Measurements from ENCODE around the gene TMPRSS4.
A peak's percentile ranks its signal among the peaks of the same experiment; 100 is the strongest.

Gene TMPRSS4

DNA sequence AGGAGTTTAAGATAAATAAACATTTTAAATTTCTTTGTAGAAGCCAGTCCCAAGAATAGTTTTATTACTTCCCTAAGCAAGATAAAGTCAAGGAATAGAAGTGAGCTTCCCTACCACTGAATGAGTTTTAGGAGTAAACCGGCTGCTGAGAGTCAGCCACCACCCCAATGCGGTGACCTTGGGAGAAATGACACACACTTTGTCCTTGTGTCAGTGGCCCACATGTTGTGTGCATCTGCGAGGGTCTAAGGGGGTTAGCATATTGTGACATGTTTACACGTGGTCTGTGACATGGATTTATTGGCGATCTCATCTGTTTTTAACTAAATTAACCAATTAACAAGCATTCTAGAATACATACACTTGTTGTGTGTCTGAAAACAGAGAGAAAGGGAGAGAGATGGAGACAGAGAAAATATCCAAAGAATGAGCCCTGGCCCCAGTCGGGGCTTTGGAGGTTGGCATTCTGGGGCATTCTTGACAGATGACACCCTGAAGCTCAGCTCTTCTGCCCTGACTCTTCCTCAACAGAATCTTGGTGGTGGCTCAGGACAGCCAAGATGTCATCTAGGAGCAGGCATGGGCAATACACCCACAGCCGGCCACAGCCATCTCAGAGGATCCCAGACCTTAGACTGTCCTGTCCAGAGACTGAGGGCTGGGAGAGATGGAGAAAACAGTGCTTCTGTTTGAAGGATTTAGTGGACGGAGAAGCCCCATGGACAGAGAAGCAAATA, 29.7 kb upstream of the TMPRSS4 start:
- Histone ChIP-seq H3K9ac (ENCODE audit: low read length) (peak overlapping the region; percentile 86), H3K27me3 (ENCODE audit: low read depth, low read length) (no peaks in the 10 kb centered on the region), H3K79me2 (ENCODE audit: low read length) (no peaks in the 10 kb centered on the region), H2AFZ (ENCODE audit: low read depth, low read length) (no peak overlapping the region), H3K4me3 (ENCODE audit: low read length) (peak overlapping the region; percentile 22; the same call in 1 of the 2 replicates), H3K27ac (ENCODE audit: low read length) (peak overlapping the region; percentile 96), H3K4me1 (ENCODE audit: low read length) (peaks cover 96% of the 10 kb centered on the region), H3K4me2 (ENCODE audit: low read length) (peak overlapping the region; percentile 60), H4K20me1 (ENCODE audit: insufficient read depth, low read length) (no peaks in the 10 kb centered on the region), H3K9me3 (ENCODE audit: insufficient read depth, low read length) (no peaks in the 10 kb centered on the region), H3K36me3 (replicated peaks; ENCODE audit: low read depth, low read length) (no peaks in the 10 kb centered on the region)
- TF ChIP-seq, protein P1, sequence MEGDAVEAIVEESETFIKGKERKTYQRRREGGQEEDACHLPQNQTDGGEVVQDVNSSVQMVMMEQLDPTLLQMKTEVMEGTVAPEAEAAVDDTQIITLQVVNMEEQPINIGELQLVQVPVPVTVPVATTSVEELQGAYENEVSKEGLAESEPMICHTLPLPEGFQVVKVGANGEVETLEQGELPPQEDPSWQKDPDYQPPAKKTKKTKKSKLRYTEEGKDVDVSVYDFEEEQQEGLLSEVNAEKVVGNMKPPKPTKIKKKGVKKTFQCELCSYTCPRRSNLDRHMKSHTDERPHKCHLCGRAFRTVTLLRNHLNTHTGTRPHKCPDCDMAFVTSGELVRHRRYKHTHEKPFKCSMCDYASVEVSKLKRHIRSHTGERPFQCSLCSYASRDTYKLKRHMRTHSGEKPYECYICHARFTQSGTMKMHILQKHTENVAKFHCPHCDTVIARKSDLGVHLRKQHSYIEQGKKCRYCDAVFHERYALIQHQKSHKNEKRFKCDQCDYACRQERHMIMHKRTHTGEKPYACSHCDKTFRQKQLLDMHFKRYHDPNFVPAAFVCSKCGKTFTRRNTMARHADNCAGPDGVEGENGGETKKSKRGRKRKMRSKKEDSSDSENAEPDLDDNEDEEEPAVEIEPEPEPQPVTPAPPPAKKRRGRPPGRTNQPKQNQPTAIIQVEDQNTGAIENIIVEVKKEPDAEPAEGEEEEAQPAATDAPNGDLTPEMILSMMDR (IDR thresholded peaks at IDR 0.05; ENCODE audit: low read depth, low read length), result no peak
- TF ChIP-seq EZH2phosphoT487 (IDR thresholded peaks at IDR 0.05; ENCODE audit: low read depth), result no peak

DNA sequence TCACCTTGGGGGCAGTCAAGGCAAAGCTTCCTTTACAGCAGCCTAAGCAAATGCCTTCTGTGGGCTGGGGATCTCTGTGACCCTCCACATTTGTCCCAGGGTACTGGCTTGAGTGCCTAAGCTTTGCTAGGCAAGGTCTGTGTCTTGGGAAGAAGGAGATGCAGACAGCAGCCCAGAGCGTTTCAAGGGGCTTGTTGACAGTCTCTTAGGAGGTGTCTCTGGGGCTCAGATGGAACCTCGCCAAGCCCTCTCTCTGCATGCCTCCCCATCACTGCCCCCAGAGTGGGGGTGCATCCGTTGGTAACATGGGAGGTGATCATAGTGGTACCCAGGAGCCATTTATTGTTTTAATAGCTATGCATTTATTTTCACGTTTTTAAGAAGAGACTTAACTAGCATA, 29.1 kb upstream of the TMPRSS4 start:
- H3K27me3 ChIP-seq (ENCODE audit: low read depth, low read length), result no peaks in the 10 kb centered on the region
- H3K79me2 ChIP-seq (ENCODE audit: low read length), result no peaks in the 10 kb centered on the region

DNA sequence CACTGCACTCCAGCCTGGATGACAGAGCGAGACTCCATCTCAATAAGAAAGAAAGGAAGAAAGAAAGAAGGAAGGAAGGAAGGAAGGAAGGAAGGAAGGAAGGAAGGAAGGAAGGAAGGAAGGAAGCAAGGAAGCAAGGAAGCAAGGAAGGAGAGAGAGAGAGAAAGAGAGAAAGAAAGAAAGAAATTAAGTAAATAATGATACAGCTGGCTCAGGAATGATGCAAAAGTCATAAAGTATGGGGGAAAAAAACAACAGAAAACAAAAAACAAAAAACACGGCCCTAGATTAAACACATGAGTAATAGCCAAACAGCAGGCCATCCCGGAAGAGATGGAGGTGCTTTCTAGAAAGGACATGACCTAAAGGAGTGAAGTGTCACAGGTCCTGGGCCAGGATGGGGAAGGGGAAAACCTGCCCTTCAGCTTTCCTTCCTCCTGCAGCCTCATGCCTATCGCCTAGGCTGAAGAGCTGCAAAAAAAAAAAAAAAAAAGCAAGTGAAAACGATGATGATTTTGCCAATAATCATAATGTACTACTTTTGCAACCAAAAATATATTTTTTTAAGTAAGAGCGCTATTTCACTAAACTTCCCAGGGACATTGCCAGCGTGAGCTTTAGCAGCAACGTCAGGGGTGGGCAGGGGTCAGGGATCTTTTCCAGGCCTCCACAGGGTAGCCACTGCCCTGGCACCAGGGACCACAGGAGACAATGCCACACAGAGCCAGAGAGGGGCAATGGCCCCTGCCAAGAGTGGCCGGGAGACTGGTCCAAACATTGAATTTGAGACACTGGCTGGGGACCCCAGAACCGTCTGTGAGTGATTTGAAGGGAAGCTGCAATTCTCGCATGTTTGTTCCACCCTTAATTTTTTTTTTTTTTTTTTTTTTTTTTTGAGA, 28.2 kb upstream of the TMPRSS4 start:
- Histone ChIP-seq H3K36me3 (replicated peaks; ENCODE audit: low read depth, low read length) (no peaks in the 10 kb centered on the region), H3K4me1 (ENCODE audit: low read length) (peaks cover 95% of the 10 kb centered on the region), H4K20me1 (ENCODE audit: insufficient read depth, low read length) (no peaks in the 10 kb centered on the region), H3K4me3 (ENCODE audit: low read length) (no peak overlapping the region), H3K79me2 (ENCODE audit: low read length) (no peaks in the 10 kb centered on the region), H3K9me3 (ENCODE audit: insufficient read depth, low read length) (no peaks in the 10 kb centered on the region), H3K4me2 (ENCODE audit: low read length) (peak overlapping the region; percentile 24), H3K9ac (ENCODE audit: low read length) (peak overlapping the region; percentile 86; the same call in 1 of the 2 replicates), H2AFZ (ENCODE audit: low read depth, low read length) (no peak overlapping the region), H3K27me3 (ENCODE audit: low read depth, low read length) (no peaks in the 10 kb centered on the region), H3K27ac (ENCODE audit: low read length) (peak overlapping the region; percentile 96)
- no peak for TF ChIP-seq EZH2phosphoT487 (IDR thresholded peaks at IDR 0.05; ENCODE audit: low read depth)
- TF ChIP-seq, protein P1 (IDR thresholded peaks at IDR 0.05; ENCODE audit: low read depth, low read length), result no peak

More for the DNA sequence above, 29.1 kb upstream of the TMPRSS4 start:
- TF ChIP-seq, protein P1 (IDR thresholded peaks at IDR 0.05; ENCODE audit: low read depth, low read length), result no peak
- no peak for TF ChIP-seq EZH2phosphoT487 (IDR thresholded peaks at IDR 0.05; ENCODE audit: low read depth)
- Histone ChIP-seq H3K9me3 (ENCODE audit: insufficient read depth, low read length) (no peaks in the 10 kb centered on the region), H3K4me3 (ENCODE audit: low read length) (no peak overlapping the region), H3K27ac (ENCODE audit: low read length) (peak overlapping the region; percentile 96), H3K4me1 (ENCODE audit: low read length) (peaks cover 96% of the 10 kb centered on the region), H3K9ac (ENCODE audit: low read length) (peak overlapping the region; percentile 86), H3K36me3 (replicated peaks; ENCODE audit: low read depth, low read length) (no peaks in the 10 kb centered on the region), H2AFZ (ENCODE audit: low read depth, low read length) (no peak overlapping the region), H4K20me1 (ENCODE audit: insufficient read depth, low read length) (no peaks in the 10 kb centered on the region), H3K4me2 (ENCODE audit: low read length) (peak overlapping the region; percentile 60)

DNA sequence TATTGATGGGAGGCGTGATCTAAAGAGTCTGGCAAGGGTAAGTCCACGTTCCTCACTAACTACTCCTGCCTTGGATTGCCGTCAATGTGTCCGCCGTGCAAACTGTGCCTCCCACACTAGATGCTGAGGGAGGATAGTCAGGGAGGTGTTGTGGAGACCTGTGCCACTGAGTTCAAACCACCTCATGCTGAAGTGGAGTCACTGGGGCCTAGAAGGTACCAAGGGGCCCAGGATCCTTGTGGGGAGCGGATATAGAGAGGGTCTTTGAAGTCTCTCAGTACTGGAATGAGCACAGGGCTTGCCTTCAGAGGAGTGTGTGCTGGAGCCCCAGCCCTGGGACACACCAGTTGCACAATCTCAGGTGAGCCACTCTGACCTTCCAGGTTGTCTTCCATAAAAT, 27.1 kb upstream of the TMPRSS4 start:
- TF ChIP-seq EZH2phosphoT487 (IDR thresholded peaks at IDR 0.05; ENCODE audit: low read depth), result no peak
- TF ChIP-seq, protein P1 (IDR thresholded peaks at IDR 0.05; ENCODE audit: low read depth, low read length), result no peak
- Histone ChIP-seq H3K4me2 (ENCODE audit: low read length) (no peak overlapping the region), H3K27me3 (ENCODE audit: low read depth, low read length) (no peaks in the 10 kb centered on the region)

More for the DNA sequence above, 27.1 kb upstream of the TMPRSS4 start:
- no peak overlapping the region for H2AFZ ChIP-seq (ENCODE audit: low read depth, low read length)
- H3K9ac ChIP-seq (ENCODE audit: low read length), result peak overlapping the region; percentile 6; the same call in 1 of the 2 replicates
- H3K4me3 ChIP-seq (ENCODE audit: low read length), result no peak overlapping the region
- no peaks in the 10 kb centered on the region for H3K79me2 ChIP-seq (ENCODE audit: low read length)
- peak overlapping the region; percentile 82 for H3K27ac ChIP-seq (ENCODE audit: low read length)
- H3K9me3 ChIP-seq (ENCODE audit: insufficient read depth, low read length), result no peaks in the 10 kb centered on the region
- no peaks in the 10 kb centered on the region for H4K20me1 ChIP-seq (ENCODE audit: insufficient read depth, low read length)
- H3K4me1 ChIP-seq (ENCODE audit: low read length), result peaks cover 87% of the 10 kb centered on the region
- no peaks in the 10 kb centered on the region for H3K36me3 ChIP-seq (replicated peaks; ENCODE audit: low read depth, low read length)

All from OCI-LY3 (cell line).